EH (cell line): ENCODE data around the gene GPX2.
A peak's percentile ranks its signal among the peaks of the same experiment; 100 is the strongest.

Experiments used
- DNase-seq: peaks from one replicate; pipeline ENCODE4 v3.0.0-alpha.2; 2015; ENCODE audit warnings: low read depth

The GPX2 gene

DNA sequence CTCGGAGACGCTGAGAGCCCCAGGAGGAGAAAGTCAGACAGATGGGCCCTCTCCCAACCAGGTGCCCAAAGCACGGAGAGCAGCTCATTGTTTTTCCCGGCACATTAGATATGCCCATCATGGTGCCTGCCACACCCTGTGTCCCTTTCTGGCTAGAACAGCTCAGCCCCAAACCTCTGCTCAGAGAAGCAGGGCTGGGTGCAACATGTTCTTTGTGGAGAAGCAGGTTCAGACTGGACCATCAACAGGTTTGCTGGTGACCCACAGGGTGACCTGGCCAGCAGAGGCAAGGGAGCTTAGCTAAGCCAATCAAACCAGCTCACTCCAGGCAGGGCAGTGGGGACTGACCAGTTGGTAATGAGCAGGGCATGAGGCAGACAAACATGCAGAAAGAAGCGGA is 16.2 kb upstream of the GPX2 start:
- no peak for DNase-seq

DNA sequence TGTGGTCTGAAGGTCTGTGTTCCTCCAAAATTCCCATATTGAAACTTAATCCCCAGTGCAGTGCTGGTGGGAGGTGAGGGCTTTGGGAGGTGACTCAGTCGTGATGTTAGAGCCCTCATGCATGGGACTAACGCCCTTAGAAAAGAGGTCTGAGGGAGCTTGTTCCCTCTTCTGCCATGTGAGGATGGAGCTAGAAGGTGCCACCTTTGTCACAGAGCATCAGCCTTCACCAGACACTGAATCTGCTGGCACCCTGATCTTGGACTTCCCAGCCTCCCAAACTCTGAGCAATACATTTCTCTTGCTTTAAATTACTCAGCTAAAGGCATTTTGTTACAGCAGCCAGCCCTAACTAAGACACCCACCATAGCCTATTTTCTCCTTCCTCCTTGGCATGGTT is 15.7 kb upstream of the GPX2 start:
- no peak for DNase-seq

DNA sequence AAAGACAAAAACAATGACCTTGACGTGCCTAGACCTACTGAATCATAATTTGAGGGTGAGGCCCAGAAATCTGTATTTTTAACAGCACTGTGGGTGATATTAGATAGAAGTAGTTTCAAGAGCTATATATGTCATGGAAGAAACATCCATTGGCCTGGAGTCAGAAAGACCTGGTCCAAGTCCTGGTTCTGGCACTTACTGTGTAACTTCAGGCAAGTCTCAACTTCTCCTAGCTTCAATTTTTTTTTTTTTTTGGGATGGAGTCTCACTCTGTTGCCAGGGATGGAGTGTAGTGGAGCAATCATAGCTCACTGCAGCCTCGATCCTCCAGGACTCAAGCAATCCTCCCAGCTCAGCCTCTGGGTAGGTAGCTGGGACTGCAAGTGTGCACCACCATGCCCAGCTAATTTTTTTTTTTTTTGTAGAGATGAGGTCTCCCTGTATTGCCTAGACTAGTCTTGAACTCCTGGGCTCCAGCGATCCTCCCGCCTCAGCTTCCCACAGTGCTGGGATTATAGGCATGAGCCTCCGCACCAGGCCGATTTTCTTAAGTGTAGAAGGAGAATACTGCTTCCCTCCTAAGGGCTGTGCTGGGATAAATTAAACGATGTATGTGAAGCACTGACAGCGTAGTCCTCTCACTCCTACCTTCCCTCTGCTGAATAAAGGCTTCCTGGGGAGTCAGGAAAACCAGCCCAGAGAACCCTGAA is 14.3 kb upstream of the GPX2 start:
- no peak for DNase-seq

DNA sequence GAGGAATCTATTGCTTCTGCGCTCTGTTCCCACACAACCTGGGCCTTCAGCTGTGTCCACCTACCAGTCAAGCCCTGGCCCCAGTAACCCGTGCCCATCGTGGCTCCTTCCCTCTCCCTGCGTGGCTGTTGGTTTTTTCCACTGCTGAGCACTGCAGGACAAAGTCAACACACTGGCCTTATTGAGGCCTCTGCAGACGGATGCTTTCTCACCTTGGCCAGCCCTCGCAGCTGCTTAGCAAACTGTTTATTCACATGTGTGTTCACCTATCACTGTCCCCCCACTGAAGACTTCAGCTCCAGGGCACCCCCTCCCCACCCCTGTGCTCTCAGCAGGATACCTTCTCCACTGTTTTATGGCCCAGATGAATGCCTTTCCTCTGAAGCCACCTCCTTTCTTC is 12.8 kb upstream of the GPX2 start:
- no peak for DNase-seq

DNA sequence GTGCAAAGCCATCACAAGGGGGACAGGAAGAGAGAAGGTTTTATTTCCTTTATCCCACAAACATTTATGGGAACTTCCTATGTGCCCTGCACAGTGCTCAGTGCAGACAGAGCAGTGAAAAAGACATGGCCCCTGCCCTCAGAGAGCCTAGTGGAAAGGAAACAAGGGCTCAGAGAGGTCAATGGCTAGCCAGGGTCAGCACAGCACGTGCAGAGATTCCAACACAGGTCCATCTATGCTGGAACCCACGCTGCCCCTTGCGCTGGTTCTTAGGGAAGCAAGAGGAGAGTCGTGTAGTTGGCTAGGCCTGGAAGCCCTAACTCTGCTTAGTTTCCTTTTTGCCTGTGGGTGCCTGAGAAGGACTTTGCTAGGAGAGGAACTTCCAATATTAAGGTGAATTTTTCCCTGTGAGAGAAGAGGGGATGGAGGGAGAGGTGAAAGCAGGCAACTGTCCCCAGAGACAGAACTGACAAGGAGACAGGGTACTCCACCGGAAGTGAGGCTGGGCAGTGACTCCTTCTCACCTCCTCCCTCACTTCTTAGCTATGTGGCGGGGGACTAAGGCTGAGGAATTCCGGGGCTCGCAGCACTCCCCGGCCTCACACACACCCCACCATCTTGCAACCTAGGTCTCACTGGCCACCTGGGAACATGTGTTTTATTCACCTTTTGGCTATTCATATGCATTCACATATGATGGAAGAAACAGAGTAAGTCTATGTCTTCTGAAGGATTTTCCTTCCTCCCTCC is 12.1 kb upstream of the GPX2 start:
- DNase-seq, result no peak

DNA sequence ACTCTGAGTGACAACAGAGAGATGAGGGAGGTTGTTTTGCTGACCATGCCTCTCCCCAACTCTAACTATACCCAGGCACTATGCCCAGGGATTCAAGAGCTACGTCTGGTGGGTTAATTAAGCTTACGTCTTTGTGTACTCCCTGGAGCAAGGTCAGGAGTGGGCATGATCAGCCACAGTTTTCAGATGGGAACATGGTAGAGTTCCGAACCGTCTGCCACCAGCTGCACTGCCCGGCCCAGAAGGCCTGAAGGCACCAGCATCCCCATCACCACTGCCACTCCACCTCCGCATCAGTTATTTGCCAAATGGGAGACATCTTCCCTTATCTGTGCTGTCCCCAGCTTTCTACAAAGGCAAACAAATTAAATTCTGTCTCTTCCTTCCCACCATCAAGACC is 11.1 kb upstream of the GPX2 start:
- DNase-seq, result no peak

DNA sequence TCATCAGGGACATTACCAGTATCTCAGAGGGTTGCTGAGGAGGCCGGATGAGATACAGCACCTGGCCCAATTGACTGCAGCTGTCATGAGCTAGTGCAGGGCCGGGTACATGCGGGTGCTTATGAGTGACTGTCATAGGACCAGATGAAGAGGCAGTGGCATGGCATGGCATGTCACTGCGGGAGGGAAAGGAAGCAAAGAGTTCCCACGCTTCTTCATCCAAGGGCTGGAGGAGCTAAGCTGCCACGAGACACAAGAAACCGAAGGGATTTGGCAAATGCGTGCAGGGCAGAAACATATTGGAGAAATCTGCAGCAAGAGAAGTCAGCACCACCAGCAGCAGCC is 10.7 kb upstream of the GPX2 start:
- no peak for DNase-seq

DNA sequence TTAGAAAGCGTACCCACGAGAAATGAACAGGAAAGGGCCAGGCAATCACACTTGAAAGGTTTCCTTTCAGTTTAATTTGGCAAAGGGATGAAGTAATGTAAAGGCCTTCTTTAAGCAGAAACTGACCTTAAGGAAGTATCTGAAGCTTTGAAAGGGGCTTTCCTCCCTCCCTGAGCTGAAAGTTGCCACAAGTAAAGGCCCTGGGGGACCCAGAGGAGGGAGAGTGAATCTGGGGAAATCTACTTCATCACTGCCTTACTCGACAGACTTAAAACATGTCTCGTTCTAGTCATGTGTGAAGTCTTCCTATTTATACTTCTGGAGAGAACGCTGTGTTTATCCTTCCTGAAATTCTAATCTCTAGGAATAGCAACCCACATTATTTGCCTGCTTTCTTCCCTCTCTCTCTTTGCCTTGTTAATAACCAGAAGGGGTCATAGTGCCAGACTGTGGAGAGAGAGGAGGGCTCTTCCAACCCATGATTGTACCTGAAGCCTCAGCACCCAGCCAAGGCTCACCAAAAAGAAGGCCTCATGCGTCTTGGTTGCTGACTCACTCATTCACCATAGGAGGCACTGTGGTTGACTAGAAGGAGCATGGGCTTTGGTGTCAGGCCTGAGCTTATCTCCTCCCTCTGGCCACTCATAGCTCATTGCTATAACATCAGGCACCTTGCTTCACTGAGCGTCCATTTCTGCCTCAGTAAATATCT is 10.2 kb upstream of the GPX2 start:
- DNase-seq, result no peak

DNA sequence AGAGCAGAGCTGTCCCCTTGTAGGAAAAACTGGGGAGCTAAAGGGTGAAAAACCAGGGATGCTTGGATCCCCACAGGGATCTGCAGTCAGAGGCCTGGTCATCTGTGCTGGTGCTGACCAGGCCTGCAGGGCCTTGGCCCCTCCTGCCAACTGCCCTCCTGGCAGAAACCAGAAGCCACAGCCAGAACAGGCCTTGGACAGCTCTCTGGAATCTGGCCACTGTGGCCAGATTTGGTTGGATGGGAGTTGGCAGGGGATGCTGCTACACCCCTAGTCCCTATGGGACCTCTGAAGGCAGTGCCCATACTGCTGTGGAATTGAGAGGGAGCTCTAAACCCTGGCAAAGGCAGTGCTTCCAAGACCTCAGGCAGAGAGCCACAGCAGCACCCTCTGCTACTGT is 9.2 kb upstream of the GPX2 start:
- DNase-seq, result no peak

DNA sequence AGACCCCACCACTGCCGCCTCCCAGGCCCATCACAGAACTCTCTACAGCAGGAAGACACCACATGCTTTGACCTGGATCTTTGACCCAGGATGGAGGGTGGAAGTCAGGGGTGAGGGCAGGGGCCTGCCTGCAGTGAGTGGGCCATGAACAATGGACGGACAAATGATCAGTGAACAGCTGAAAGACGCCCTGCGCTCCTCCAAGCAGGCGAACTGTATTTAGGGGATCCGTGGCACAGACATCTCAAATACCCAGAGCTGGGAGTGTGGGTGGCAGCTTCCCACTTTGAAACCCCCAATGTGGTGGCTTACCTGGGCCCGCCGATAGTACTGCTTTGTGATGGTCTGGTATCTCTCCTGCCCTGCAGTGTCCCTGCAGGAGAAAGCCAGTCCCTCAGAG is 8.7 kb upstream of the GPX2 start:
- no peak for DNase-seq

DNA sequence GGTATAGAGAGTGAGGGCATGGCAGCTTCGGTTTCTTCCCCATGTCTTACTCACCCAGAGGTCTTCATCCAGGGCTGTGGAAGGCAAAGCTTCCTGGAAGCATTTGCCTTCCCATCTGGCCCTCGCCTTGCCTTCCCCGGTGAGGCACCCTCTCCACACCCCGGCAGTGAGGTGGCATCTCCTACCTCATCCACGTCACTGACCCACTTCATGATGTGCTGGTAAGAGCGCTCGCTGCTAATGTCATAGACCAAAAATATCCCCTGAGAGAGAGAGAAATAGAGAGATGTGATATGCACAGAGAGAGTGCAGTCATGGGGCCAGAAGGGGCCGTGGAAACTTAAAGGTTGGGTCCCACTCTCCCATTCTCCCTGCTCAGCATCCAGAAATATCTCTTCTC is 8.3 kb upstream of the GPX2 start:
- no peak for DNase-seq

DNA sequence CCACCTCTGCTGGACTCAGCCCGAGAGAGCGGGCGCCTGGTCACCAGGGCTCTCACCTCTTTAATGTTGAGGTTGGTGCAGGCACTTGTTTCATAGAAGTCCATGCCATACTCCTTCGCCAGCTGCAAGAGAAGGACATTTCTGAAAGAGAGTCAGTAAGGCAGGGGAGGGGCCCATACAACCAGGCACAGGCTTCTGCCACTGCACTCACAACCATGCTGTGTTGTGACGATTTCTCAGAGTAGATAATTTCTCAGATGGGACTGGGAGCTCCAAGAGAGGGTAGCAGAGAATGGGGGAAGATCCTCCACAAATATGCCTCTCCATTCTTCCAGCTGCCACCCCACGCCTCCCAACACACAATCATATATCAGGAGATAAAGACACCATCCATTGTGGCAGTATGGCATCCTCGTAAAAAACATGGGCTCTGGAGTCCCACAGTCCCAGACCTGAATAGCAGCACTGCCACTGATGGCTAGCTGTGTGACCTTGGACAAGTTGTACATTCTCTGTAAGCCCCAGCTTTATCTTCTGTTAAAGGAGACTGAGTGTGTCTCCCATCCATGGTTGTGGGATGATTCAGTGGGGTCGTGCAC is 6.2 kb upstream of the GPX2 start:
- no peak for DNase-seq

DNA sequence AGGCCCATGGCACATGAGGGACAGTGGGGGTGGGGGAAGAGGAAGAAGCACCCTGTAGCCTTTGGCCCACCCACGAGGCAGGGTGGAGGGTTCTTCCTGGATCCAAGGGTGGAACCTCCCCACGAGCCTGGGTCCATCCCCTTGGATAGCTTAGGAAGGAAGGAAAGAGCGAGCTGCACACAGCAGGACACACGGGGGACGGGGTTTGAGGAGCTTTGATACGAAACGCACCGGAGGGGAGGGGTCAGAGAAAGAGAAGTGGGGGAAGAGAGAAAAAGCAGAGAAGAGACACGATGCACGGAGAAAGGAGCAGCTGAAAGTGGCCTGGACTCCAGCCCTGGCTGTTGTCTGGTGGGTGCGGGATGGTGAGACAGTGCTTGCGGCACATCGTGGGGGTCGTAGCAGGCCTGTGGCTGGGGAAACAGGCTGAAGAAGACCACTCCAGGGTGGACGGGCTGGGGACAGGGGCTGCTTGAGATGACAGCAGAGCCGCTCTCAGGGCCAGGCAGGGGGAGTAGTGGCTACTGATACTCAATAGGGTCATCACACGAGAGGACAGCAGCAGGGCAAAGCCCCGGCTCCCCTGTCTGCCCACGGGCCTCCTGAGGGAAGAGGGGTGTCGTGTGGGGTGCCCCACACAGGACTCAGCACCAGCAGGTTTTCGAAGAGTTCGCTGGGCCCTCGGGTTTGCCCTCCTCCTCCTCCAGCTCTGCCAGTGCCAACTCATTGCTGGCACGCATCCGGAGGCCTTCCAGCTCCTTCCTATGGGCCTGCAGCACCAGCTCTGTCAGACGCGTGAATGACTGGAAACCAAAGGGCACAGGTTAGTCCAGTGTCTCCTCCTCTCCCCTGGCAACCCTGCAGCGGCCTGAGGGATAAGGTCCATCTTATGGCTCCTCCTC is 5.4 kb upstream of the GPX2 start:
- DNase-seq, result no peak

DNA sequence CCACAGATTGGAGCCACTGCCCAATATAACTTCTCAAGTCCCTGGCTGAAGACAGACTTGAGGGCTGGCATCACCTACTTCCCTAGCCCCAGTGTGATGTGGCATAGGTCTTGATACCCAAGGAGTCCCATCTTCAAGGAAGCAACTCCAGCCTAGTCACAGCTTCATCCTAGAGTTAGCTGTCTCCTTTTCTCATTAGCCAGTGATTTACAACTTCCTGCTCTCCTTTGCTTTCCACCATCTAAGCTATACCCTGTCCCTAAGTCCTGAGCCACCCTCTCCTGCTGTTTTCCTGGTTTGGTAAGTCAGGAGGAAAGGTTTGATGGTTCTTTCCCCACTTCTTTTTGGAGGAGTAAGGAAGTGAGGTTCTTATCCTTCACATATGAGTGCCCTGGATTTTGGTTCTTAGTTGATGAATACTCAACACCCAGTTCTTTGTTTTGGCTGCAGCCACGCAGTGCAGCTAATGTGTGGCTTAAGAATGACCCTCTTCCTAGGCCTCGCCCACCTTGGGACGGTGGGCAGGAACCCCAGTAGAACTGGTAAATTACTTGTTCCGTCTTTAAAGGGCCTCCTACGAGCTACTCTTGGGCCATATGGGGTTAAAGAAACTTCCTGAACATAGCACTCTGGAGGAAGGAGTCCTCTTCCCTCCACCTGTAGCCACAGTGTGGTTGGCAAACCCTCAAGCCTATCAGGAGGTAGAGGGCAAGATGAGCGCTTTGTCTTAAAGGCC is 3.9 kb upstream of the GPX2 start:
- peak; percentile 9 for DNase-seq

DNA sequence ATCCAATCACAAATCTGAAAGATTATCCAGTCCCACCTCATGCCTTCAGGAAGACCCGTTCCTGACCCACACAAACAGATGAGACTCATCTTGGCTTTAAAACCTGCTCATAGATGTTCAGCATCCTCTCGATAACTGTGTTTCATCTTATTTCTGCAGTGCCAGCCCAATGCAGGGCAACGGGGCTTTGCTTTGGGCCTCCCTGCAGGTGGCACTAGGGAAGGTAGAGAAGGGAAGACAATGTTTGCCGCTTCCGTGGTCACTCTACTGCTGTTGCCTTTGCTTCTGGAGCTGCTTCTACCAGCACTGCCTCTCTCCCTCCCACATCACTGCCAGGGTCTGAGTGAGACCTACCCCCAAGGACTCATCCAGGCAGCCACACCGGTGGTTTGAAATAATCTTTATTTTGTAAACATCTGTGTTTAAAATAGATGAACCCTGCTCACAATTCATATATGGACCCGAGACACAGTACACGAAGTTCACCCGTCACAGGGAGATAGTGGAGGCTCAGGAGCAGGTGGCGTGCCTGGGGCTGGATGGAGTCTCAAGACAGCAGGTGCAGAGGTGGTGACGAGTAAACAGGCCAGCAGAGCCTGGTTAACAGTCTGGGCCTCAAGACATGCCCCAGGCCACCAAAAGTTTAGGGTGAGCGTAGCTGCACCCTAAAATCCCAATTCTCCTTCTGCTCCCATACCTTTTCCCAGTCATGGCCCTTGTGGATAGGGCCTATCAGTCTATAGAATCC is 3.1 kb upstream of the GPX2 start:
- DNase-seq, result no peak

DNA sequence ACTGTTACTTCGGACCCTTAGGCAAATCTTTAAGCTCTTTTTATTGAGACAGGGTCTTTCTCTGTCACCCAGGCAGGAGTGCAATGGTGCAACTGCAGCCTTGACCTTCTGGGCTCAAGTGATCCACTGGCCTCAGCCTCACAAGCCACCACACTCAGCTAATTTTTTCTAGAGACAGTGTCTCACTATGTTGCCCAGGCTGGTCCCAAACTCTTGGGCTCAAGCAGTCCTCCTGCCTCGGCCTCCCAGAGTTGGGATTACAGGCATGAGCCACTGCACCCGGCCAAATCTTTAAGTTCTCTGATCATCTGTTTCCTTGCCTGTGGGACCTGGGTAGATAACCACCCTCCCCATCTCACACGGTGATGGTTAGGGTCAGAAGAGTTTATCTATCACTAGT is 2.3 kb upstream of the GPX2 start:
- no peak for DNase-seq

DNA sequence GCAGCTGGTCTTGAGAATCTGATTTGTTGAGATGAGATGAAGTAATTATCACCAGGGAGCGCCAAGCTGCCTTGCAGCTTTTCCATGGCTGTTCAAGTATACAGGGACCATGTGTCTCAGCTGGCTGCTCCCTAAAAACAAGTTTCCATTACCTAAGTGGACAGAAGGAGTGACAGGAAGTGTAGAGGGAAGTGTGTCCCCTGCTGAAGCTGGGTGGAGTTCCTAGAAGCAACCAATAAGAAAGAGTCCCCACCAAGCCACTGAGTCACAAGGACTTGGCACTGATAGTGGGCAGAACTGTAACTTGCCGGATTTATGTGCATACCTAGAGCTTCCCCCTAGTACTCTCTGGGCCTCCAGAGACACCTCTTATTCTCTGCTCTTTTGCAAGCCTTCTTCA is 1.5 kb upstream of the GPX2 start:
- no peak for DNase-seq

DNA sequence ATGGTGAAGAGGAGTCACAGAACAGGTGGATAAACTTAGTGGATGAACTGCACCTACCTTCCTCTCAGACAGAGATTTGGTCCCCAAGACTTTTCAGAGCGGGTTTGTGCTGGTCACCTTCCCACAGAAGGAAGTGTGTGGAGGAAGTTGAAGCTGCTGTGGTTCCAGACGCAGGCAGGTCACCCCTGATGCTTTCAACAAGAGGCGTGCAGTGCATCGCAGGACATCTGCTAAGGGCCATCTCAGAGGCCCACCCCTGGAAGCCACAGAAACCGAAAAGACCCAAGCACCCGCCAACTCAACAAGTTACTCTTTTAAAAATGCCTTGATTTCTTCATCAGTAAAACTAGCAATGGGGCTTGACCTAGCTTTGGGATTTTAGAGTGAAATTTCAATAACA is 1.0 kb upstream of the GPX2 start:
- DNase-seq, result no peak

DNA sequence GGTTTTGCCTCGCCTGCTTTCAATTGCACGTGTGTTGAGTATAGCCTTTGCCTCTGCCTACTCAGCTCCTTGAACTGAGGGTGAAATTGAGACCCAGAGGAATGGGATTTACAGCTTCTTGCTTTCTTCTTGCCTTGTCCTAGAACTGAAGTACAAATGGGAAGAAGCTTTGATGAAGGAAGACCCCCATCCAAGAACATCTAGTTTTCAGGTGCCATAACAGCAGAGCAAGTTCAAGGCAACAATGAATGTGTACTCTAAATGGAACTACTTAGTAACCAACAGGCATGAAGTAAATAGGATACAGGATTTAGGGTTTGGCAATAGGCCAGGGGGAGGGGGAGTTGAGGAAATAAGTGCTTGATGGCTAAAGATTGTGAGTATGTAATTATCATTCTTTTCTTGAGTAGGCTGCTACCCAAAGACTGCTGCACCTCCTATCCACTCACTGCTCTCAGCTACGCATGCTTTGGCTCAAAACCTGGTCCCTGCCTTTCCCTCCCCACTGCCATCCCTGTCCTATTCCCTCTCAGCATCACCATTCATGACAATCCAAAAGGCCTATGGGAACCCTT is 2.1 kb downstream of the GPX2 start:
- no peak for DNase-seq

DNA sequence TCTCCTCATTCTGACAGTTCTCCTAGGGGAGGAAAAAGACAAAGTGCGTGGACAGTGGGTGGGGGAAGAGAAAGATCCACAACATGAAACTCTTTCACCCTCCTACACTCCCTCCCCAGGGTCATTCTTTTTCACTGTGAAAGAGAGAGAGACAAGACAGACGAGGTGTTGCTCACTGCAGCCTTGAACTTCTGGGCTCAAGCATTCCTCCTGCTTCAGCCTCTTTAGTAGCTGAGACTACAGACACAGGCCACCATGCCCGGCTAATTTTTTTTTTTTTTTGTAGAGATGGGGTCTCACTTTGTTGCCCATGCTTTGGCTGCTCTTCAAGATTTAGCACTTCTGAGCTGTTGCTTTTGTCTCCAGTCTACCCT is 2.7 kb downstream of the GPX2 start:
- DNase-seq, result no peak
